Activated CD8-positive, alpha-beta memory T cell treated with anti-CD3 and anti-CD28 coated beads, Interleukin-2, amount 10 ng/mL, durations not matched to agents 7 days and 5 days (primary cell): ENCODE measurements around the gene SCAMP4. TPM values are rescaled to one million over a fixed set of nuclear protein-coding genes. Genes with fewer than 3 reads are reported as not detected.
A peak's percentile ranks its signal among the peaks of the same experiment; 100 is the strongest.

Experiments used
- ATAC-seq: fragments of 150-1000 bp; cut with Tn5 transposase; one replicate; pipeline ENCODE4 v1.10.0; 2021; ENCODE audit warnings: moderate library complexity
- CTCF ChIA-PET: fragments of 350-600 bp; sonication (Branson Sonifier 250); formaldehyde crosslinking; loops from one replicate; lab custom pipeline; 2021; ENCODE audit warnings: antibody characterized with exemption; lab: Charles Lee
- DNase-seq: peaks from one replicate; pipeline ENCODE4 v3.0.0-alpha.2; 2020
- H3K27ac Mint-ChIP-seq: one replicate; pipeline ENCODE4 v1.8.0; 2021; ENCODE audit warnings: mild to moderate bottlenecking, mixed read lengths
- H3K27me3 Mint-ChIP-seq: one replicate; pipeline ENCODE4 v1.8.0; 2021; ENCODE audit warnings: mixed read lengths
- H3K36me3 Mint-ChIP-seq: one replicate; pipeline ENCODE4 v1.8.0; 2021; ENCODE audit warnings: mild to moderate bottlenecking, mixed read lengths
- H3K4me1 Mint-ChIP-seq: one replicate; pipeline ENCODE4 v1.8.0; 2021; ENCODE audit warnings: mixed read lengths
- H3K4me3 Mint-ChIP-seq: one replicate; pipeline ENCODE4 v1.8.0; 2021; ENCODE audit warnings: mild to moderate bottlenecking, moderate library complexity, mixed read lengths
- H3K9me3 Mint-ChIP-seq: one replicate; pipeline ENCODE4 v1.8.0; 2022; ENCODE audit warnings: low read depth, mixed read lengths
- total RNA-seq, 2 experiments: library from RNA; stranded (reverse); gene quantifications; one replicate each; pipeline ENCODE4 v1.2.3, GENCODE V29; 2021

SCAMP4 gene
- total RNA-seq, 2 experiments from 2014 or later = 32.9 to 34.8 TPM

DNA sequence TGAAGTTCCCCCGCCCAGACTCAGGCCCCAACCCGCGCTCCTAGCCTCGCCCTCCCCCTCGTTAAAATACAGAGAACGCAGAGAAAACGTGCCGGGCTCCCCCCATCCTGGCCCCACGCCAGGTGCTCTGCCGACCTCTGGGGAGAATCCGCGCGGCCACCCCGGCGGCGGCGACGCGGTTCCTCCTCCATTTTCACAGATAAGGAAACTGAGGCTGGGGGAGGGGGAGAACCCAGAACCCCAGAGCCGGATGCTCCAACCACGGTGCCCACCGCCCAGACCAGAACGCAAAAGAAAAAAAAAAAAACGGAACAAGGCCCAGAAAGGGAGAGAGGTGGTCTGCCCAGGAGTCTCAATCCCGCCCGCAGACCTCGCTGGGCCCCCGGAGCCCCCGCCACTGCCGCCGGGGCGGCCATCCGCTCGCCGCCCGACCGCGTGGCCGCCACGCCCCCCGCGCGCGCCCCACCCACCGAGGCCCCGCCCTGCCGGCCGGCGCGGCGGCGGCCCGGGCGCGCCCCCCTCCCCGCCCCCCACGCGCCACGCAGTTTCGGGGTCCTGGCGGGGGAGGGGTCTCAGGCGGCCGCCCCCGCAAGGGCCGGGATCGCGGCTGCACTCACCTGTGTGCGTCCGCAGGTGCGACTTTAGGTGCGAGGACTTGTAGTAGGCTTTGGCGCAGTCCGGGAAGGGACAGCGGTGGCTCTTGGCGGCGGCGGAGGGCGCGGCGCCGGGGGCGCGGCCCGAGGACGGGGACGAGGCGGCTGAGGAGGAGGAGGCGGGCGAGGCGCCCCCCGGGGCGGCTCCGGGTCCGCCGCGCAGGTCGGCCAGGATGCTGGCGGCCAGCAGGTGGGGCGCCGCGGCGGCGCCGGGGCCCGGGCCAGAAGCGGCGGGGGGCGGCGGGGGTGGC, 42.5 kb upstream of the SCAMP4 start:
- peaks cover 30% of the 10 kb centered on the region for H3K4me1 Mint-ChIP-seq
- H3K36me3 Mint-ChIP-seq = no peaks in the 10 kb centered on the region
- CTCF ChIA-PET = no interaction called here
- H3K27me3 Mint-ChIP-seq = no peaks in the 10 kb centered on the region
- DNase-seq = no peak
- peak overlapping the region; percentile 90 for H3K27ac Mint-ChIP-seq
- H3K9me3 Mint-ChIP-seq = no peaks in the 10 kb centered on the region
- peak overlapping the region; percentile 85 for H3K4me3 Mint-ChIP-seq
- ATAC-seq = peak; percentile 3

GRCh38 chr19:1863328-1863637, 41.9 kb upstream of the SCAMP4 start, which contains the start of gene KLF16:
Gene KLF16, minus strand, starts transcription at chr19:1863579. Its CDS starts 82 bp downstream, at chr19:1863497.
- H3K27me3 Mint-ChIP-seq = no peaks in the 10 kb centered on the region
- no peaks in the 10 kb centered on the region for H3K9me3 Mint-ChIP-seq
- CTCF ChIA-PET = no interaction called here
- H3K4me3 Mint-ChIP-seq = peak within 1 kb of the TSS; percentile 85
- no peak for DNase-seq
- peaks cover 33% of the 10 kb centered on the region for H3K4me1 Mint-ChIP-seq
- no peak for ATAC-seq
- peak within 1 kb of the TSS; percentile 90 for H3K27ac Mint-ChIP-seq
- no peaks in the 10 kb centered on the region for H3K36me3 Mint-ChIP-seq

GRCh38 chr19:1863638-1864479, 41.3 kb upstream of the SCAMP4 start:
- CTCF ChIA-PET = interaction anchor here (0.7 to 3.6 kb wide), 16 partner anchors 9 to 78 kb away, joined by 3 to 25 read pairs (median 6); partner anchors contain the start of genes ABHD17A, ADAT3, REXO1 and SCAMP4
- Mint-ChIP-seq H3K4me3 (peak overlapping the region; percentile 69), H3K36me3 (no peaks in the 10 kb centered on the region), H3K27me3 (no peaks in the 10 kb centered on the region), H3K4me1 (peaks cover 34% of the 10 kb centered on the region), H3K9me3 (no peaks in the 10 kb centered on the region), H3K27ac (peak overlapping the region; percentile 78)
- DNase-seq (peak; percentile 95), ATAC-seq (peak; percentile 79)

DNA sequence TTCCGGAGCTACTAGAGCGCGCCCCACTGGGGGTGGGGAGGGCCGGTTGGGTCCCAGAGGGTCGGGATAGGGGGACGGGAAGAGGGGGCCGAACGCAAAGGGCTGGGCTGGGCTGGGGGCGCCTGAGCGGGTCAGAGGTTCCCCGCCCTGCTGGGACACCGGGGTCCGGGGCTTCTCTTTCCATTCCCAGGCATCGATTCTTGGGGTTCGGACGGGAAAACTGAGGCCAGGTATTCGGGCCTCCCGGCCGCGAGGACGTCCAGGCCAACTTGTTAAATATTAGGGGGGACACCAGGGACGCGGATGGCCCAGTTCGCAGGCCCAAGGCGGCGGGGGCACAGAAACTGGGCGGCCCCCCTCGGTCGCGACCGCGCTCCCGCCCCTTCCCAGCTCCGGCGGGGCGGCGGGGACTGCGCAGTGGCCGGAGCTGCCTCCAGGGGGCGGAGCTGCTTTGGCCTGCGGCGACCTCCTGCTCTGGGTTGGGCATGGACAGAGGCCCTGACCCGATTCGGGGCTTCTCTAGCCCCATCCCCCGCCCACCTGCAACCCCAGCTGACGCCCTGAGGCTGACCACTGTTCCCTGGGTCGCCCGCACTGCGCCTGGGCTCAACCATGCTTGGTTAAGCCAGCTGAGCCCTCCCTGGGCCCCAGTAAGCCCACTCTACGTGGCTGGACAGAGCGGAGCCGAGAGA, 40.6 kb upstream of the SCAMP4 start:
- CTCF ChIA-PET = interaction anchor here (0.7 to 3.6 kb wide), 17 partner anchors 10 to 78 kb away, joined by 3 to 25 read pairs (median 7); partner anchors contain the start of genes ABHD17A, ADAT3, REXO1 and SCAMP4
- Mint-ChIP-seq H3K4me3 (peak overlapping the region; percentile 69), H3K27ac (peak overlapping the region; percentile 78)

GRCh38 chr19:1865172-1866010, 39.8 kb upstream of the SCAMP4 start:
- no peak for DNase-seq
- ATAC-seq = no peak
- Mint-ChIP-seq H3K36me3 (no peaks in the 10 kb centered on the region), H3K27me3 (no peaks in the 10 kb centered on the region), H3K4me3 (peak overlapping the region; percentile 69), H3K27ac (peak overlapping the region; percentile 57), H3K9me3 (no peaks in the 10 kb centered on the region), H3K4me1 (peaks cover 41% of the 10 kb centered on the region)
- CTCF ChIA-PET = interaction anchor here (0.8 to 3.6 kb wide), 19 partner anchors 9 to 77 kb away, joined by 3 to 25 read pairs (median 7); partner anchors contain the start of genes ABHD17A, ADAT3 and SCAMP4

More for the DNA sequence above, 40.6 kb upstream of the SCAMP4 start:
- no peaks in the 10 kb centered on the region for H3K9me3 Mint-ChIP-seq
- H3K4me1 Mint-ChIP-seq = peaks cover 38% of the 10 kb centered on the region
- ATAC-seq (peak; percentile 25), DNase-seq (peak; percentile 78)
- H3K27me3 Mint-ChIP-seq = no peaks in the 10 kb centered on the region
- no peaks in the 10 kb centered on the region for H3K36me3 Mint-ChIP-seq

- Mint-ChIP-seq H3K27ac (peak overlapping the region; percentile 21), H3K4me3 (no peak overlapping the region), H3K9me3 (no peaks in the 10 kb centered on the region), H3K36me3 (no peaks in the 10 kb centered on the region), H3K4me1 (peaks cover 33% of the 10 kb centered on the region), H3K27me3 (no peaks in the 10 kb centered on the region)
- DNase-seq (no peak), ATAC-seq (no peak)
- CTCF ChIA-PET = interaction anchor here (0.8 to 3.6 kb wide), 6 partner anchors 8 to 39 kb away, joined by 3 to 25 read pairs (median 3); no protein-coding TSS in a partner anchor
Observed at GRCh38 chr19:1866693-1867348, 38.4 kb upstream of the SCAMP4 start.

DNA sequence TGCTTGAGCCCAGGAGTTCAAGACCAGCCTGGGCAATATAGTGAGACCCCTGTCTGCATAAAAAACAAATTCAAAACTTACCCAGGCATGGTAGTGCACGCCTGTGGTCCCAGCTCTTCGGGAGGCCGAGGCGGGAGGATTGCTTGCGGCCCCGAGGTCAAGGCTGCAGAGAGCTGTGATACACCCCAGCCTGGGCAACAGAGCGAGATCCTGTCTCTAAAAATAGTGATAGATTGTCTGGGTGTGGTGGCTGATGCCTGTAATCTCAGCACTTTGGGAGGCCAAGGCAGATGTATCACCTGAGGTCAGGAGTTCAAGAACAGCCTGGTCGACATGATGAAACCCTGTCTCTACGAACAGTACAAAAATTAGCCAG, 37.9 kb upstream of the SCAMP4 start:
- H3K27me3 Mint-ChIP-seq = no peaks in the 10 kb centered on the region
- no peak for ATAC-seq
- H3K27ac Mint-ChIP-seq = no peak overlapping the region
- CTCF ChIA-PET = interaction anchor here (0.6 to 3.6 kb wide), 2 partner anchors 12 to 163 kb away, joined by 3 to 25 read pairs; no protein-coding TSS in a partner anchor
- no peak for DNase-seq
- H3K36me3 Mint-ChIP-seq = no peaks in the 10 kb centered on the region
- H3K4me1 Mint-ChIP-seq = peaks cover 30% of the 10 kb centered on the region
- H3K4me3 Mint-ChIP-seq = no peak overlapping the region
- H3K9me3 Mint-ChIP-seq = no peaks in the 10 kb centered on the region

- no peak for ATAC-seq
- CTCF ChIA-PET = interaction anchor here (0.6 to 1.0 kb wide), 4 partner anchors 11 to 28 kb away, joined by 3 to 5 read pairs (median 4); no protein-coding TSS in a partner anchor
- DNase-seq = no peak
- Mint-ChIP-seq H3K27me3 (no peaks in the 10 kb centered on the region), H3K9me3 (no peaks in the 10 kb centered on the region), H3K27ac (peak overlapping the region; percentile 51), H3K4me1 (peaks cover 34% of the 10 kb centered on the region), H3K36me3 (peaks cover 1% of the 10 kb centered on the region), H3K4me3 (no peak overlapping the region)
Observed at GRCh38 chr19:1868971-1869370, 36.2 kb upstream of the SCAMP4 start.

DNA sequence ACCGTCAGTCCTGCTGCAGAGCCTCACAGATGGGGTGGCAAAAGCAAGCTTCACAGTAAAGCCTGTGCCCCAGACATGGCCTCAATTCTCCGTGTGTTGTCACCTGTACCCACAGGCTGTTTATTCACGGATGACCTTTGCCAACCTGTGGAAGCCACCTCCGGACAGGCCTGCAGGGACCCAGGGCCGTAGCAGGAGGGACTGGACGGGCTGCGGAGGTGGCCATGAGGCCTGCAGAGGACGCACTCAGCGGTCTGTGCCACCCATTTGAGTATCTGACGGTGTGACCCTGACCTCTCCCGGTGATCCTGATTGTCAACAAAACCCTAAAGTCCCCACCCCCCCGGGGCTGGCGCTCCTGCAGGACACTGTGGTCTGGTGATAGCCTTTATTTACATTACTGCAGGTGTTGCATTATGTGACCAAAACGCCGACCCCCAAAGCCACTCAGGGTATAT, 34.0 kb upstream of the SCAMP4 start:
- H3K27ac Mint-ChIP-seq = no peak overlapping the region

DNA sequence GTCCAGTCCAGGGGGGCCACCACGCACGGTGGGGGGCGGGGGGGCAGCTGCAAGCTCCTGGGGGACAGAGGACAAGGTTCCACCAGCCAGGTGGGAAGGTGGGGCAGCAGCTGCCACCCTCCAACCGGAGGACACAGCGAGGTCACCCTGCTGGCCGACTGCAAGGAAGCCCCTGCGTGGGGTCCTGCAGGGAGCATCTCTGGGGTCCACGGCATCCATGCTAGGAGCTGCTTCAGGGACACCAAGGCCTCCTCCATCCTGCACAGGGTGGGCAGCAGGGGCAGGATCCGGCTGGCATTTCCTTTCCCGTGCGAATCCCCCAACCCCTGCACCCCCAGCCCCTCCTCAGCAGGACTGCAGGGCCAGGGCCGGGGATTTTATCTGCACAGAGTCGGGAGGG, 33.6 kb upstream of the SCAMP4 start:
- no peak overlapping the region for H3K4me3 Mint-ChIP-seq
- no peaks in the 10 kb centered on the region for H3K27me3 Mint-ChIP-seq
- H3K4me1 Mint-ChIP-seq = peaks cover 44% of the 10 kb centered on the region
- H3K27ac Mint-ChIP-seq = no peak overlapping the region
- H3K9me3 Mint-ChIP-seq = no peaks in the 10 kb centered on the region
- DNase-seq (no peak), ATAC-seq (no peak)
- CTCF ChIA-PET = interaction anchor here (1.4 kb wide), 1 partner anchor 16 kb away, joined by 3 read pairs; no protein-coding TSS in a partner anchor
- peaks cover 11% of the 10 kb centered on the region for H3K36me3 Mint-ChIP-seq

More for the DNA sequence above, 34.0 kb upstream of the SCAMP4 start:
- H3K36me3 Mint-ChIP-seq = peaks cover 11% of the 10 kb centered on the region
- DNase-seq (no peak), ATAC-seq (no peak)
- no peaks in the 10 kb centered on the region for H3K9me3 Mint-ChIP-seq
- CTCF ChIA-PET = no interaction called here
- no peak overlapping the region for H3K4me3 Mint-ChIP-seq
- peaks cover 40% of the 10 kb centered on the region for H3K4me1 Mint-ChIP-seq
- no peaks in the 10 kb centered on the region for H3K27me3 Mint-ChIP-seq

GRCh38 chr19:1872807-1873523, 32.2 kb upstream of the SCAMP4 start:
- H3K27ac Mint-ChIP-seq = no peak overlapping the region
- ATAC-seq (no peak), DNase-seq (no peak)
- H3K36me3 Mint-ChIP-seq = peaks cover 11% of the 10 kb centered on the region
- CTCF ChIA-PET = interaction anchor here (1.4 kb wide), 1 partner anchor 17 kb away, joined by 3 read pairs; no protein-coding TSS in a partner anchor
- H3K4me3 Mint-ChIP-seq = no peak overlapping the region
- H3K9me3 Mint-ChIP-seq = no peaks in the 10 kb centered on the region
- no peaks in the 10 kb centered on the region for H3K27me3 Mint-ChIP-seq
- H3K4me1 Mint-ChIP-seq = peaks cover 43% of the 10 kb centered on the region
